ENCODE measurements around the gene ZNF761. TPM values are rescaled to one million over a fixed set of nuclear protein-coding genes. Genes with fewer than 3 reads are reported as not detected.
"Not testable (repeated sequence)": the region's sequence is repeated elsewhere in the genome, so short reads cannot be mapped to it uniquely, and the experiment has no call there.

The ZNF761 gene
- total RNA-seq, 2 experiments from 2014 or later: 14.0 to 14.1 TPM

DNA sequence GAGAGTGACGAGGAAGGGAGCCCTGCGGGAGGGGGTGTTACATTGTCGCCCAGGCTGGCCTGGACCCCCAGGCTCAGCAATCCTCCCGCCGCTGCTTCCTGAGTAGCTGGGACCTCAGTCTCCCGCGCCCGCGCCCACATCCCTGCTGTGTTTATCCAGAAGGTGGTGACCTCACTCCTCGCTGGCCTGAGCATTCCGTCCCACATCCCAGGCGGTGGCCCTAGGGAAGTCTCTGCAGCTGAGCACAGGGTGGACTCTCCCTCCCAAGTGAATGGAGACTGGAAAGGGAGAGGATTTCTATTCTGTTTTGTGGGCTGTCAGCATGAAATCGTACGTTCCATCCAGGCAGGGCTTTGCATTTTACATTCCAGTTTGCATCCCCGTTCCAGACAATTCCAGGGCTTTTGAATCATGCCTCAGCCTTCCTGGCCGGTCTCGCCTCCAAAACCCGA lies 37.2 kb upstream of the ZNF761 start:
- POLR2A ChIA-PET: interaction anchor here (0.6 to 0.9 kb wide), 4 partner anchors 19 to 199 kb away, joined by 3 read pairs; no protein-coding TSS in a partner anchor
- peaks cover 23% of the 10 kb centered on the region for H3K4me1 Mint-ChIP-seq (ENCODE audit: low read depth)
- CTCF ChIA-PET: interaction anchor here (1.0 kb wide), 1 partner anchor 199 kb away, joined by 4 read pairs; no protein-coding TSS in a partner anchor
- no peaks in the 10 kb centered on the region for H3K27me3 Mint-ChIP-seq
- H3K9me3 Mint-ChIP-seq: peaks cover 18% of the 10 kb centered on the region
- peak overlapping the region; percentile 88 for H3K27ac Mint-ChIP-seq
- intact Hi-C loops (cut with micrococcal nuclease): no loop called here
- H3K36me3 Mint-ChIP-seq (ENCODE audit: low read depth): peaks cover 27% of the 10 kb centered on the region
- ATAC-seq (no peak), DNase-seq (no peak)
- peak; percentile 46 for TF ChIP-seq CTCF (IDR thresholded peaks at IDR 0.05)
- peak overlapping the region; percentile 82 for H3K4me3 Mint-ChIP-seq

DNA sequence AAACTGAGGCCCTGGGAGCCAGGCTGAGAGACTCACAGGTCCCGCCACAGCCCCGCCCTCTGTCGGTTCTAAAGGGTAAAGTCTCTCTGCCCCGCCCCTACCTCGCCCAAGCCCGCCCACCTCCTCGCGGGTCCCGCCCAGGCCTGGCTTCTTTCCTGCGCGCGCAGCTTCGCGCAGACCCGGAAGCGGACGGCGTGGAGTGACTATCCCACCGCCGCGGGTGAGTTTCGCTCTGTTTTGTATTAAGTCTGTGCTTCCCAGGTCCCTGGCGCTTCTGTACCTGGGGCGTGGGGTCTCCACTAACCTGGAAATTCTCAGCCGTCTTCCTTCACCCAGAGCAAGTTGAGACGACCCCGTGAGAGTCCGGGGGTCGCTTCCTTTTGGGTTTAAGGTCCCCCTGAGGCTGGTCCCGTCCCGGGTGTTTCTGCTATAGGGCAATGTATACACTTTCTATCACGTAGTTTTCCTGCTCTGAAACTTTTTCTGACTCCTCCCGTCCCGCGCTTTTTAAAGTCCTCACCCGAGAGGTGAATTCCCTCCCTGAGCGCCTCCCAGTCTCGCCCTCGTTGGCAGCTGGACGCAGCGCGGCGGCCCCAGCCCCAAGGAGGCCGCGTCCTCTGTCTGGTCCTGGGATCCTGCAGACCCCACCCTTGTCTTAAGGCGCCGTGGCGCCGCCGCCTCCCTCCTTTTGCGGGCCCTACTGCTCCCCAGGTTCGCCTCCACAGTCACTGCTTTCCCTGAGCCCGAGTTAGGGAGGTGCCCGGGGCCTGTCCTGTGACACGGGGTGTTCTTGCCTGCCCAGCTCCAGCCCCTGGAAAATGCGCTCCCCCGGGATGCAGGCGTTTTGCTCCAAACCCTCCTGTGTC lies 36.6 kb upstream of the ZNF761 start, which contains the start of gene ZNF765:
ZNF765 (plus strand) TSS at position 176 of the 866 bp plus-strand sequence. CDS start 2,867 bp downstream, outside the sequence.
- peak within 1 kb of the TSS; percentile 88 for H3K27ac Mint-ChIP-seq
- peak within 1 kb of the TSS; percentile 82 for H3K4me3 Mint-ChIP-seq
- no peak for TF ChIP-seq CTCF (IDR thresholded peaks at IDR 0.05)
- ChIA-PET CTCF (interaction anchor here (1.0 to 1.3 kb wide), 2 partner anchors 30 to 200 kb away, joined by 4 to 7 read pairs; no protein-coding TSS in a partner anchor), POLR2A (interaction anchor here (0.6 to 0.9 kb wide), 2 partner anchors 76 to 200 kb away, joined by 3 read pairs; no protein-coding TSS in a partner anchor)
- no peaks in the 10 kb centered on the region for H3K27me3 Mint-ChIP-seq
- ATAC-seq (peak; percentile 100), DNase-seq (peak; percentile 97)
- H3K4me1 Mint-ChIP-seq (ENCODE audit: low read depth): peaks cover 26% of the 10 kb centered on the region
- H3K36me3 Mint-ChIP-seq (ENCODE audit: low read depth): peaks cover 30% of the 10 kb centered on the region
- intact Hi-C loops (cut with micrococcal nuclease): no loop called here
- peaks cover 15% of the 10 kb centered on the region for H3K9me3 Mint-ChIP-seq

DNA sequence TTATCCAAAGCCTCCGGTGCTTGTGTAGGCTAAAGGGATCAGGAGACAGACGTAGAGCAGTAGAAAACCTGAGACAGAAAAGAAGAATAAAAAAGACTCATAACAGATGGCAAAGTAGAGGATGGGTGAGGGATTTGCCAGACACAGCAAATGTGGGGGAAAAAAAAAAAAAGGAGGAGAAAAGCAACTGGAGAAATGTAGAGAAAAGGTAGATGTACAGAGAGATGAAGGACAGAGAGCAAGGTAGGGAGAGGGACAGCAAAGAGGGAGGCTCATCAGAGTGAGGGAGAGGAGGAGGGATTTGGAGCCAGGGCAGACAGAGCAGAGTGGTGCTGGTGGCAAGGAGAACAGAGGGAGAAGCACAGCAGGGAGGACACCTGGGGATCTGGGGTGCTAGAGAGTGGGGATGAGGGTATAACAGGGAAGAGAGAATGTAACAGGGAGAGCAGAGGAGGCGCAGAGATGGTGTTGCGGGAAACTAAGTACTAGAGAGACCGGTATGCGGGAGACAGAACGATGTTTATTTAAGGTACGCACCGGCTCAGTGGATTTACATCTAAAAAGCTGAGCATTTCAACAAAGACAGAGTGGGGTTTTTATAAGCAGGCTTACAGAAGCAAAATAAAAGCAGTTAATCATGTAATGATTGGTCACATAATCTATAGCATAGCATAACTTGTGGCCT lies 35.8 kb upstream of the ZNF761 start:
- H3K4me1 Mint-ChIP-seq (ENCODE audit: low read depth): peaks cover 28% of the 10 kb centered on the region
- H3K27me3 Mint-ChIP-seq; intact Hi-C loops (cut with micrococcal nuclease); DNase-seq; ATAC-seq: not testable (repeated sequence)
- CTCF ChIA-PET: interaction anchor here (1.3 kb wide), 1 partner anchor 29 kb away, joined by 7 read pairs; no protein-coding TSS in a partner anchor
- POLR2A ChIA-PET: interaction anchor here (0.7 kb wide), 2 partner anchors 29 to 1310 kb away, joined by 3 read pairs; no protein-coding TSS in a partner anchor
- peak overlapping the region; percentile 82 for H3K4me3 Mint-ChIP-seq
- peaks cover 11% of the 10 kb centered on the region for H3K9me3 Mint-ChIP-seq
- peak overlapping the region; percentile 88 for H3K27ac Mint-ChIP-seq
- H3K36me3 Mint-ChIP-seq (ENCODE audit: low read depth): peaks cover 35% of the 10 kb centered on the region

GRCh38 chr19:53396525-53396868 lies 35.3 kb upstream of the ZNF761 start:
- no peak for DNase-seq
- ATAC-seq: no peak
- Mint-ChIP-seq H3K36me3 (ENCODE audit: low read depth) (peaks cover 37% of the 10 kb centered on the region), H3K9me3 (peaks cover 12% of the 10 kb centered on the region), H3K27ac (no peak overlapping the region), H3K4me3 (peak overlapping the region; percentile 82), H3K27me3 (no peaks in the 10 kb centered on the region), H3K4me1 (ENCODE audit: low read depth) (peaks cover 28% of the 10 kb centered on the region)
- ChIA-PET CTCF (interaction anchor here (1.3 kb wide), 1 partner anchor 29 kb away, joined by 7 read pairs; no protein-coding TSS in a partner anchor), POLR2A (interaction anchor here (0.7 kb wide), 2 partner anchors 29 to 1310 kb away, joined by 3 read pairs; no protein-coding TSS in a partner anchor)
- TF ChIP-seq CTCF (IDR thresholded peaks at IDR 0.05): no peak
- intact Hi-C loops (cut with micrococcal nuclease): no loop called here

- DNase-seq; H3K27me3 Mint-ChIP-seq; CTCF ChIA-PET; ATAC-seq; POLR2A ChIA-PET; H3K27ac Mint-ChIP-seq; H3K4me3 Mint-ChIP-seq; intact Hi-C loops (cut with micrococcal nuclease): not testable (repeated sequence)
- peaks cover 49% of the 10 kb centered on the region for H3K36me3 Mint-ChIP-seq (ENCODE audit: low read depth)
- H3K9me3 Mint-ChIP-seq: peaks cover 16% of the 10 kb centered on the region
- peaks cover 28% of the 10 kb centered on the region for H3K4me1 Mint-ChIP-seq (ENCODE audit: low read depth)
Observed at GRCh38 chr19:53397918-53398317, 33.9 kb upstream of the ZNF761 start.
